ENCODE measurements around the gene INTS11. TPM values are rescaled to one million over a fixed set of nuclear protein-coding genes. Genes with fewer than 3 reads are reported as not detected.

The INTS11 gene
- total and polyA plus RNA-seq, 10 of the 15 experiments (the other 5 are each of a cell fraction or from before 2014, with no cell fraction given) = 2.5 to 117 (median 77.7) TPM

- TF ChIP-seq IRF5 (IDR thresholded peaks at IDR 0.05; ENCODE audit: borderline replicate concordance) (no peak), NR2F1 (conservative IDR thresholded peaks at IDR 0.05) (no peak), ZZZ3 (IDR thresholded peaks at IDR 0.05; ENCODE audit: control insufficient read depth, insufficient read length, low read depth) (no peak), FOXK2 (IDR thresholded peaks at IDR 0.05) (no peak), NFYB (IDR thresholded peaks at IDR 0.05; ENCODE audit: insufficient read depth, low read depth, low read length) (no peak)
Measured at GRCh38 chr1:1293263-1294249, 30.9 kb downstream of the INTS11 start (continued).

- RAD21 ChIA-PET (ENCODE audit: unreplicated experiment) = interaction anchor here (3.1 kb wide), 1 partner anchor 170 kb away, joined by 63 read pairs; no protein-coding TSS in a partner anchor
- H4K20me1 ChIP-seq (ENCODE audit: control insufficient read depth, insufficient read depth) = no peaks in the 10 kb centered on the region
- no peak overlapping the region for H3K27ac ChIP-seq (ENCODE audit: control insufficient read depth, insufficient read depth)
- H3K79me2 ChIP-seq (ENCODE audit: control insufficient read depth, insufficient read depth, low read length) = no peaks in the 10 kb centered on the region
- POLR2A ChIA-PET = no interaction called here
- H3K4me3 ChIP-seq = no peak overlapping the region
- H3K9me3 ChIP-seq (replicated peaks; ENCODE audit: control insufficient read depth, insufficient read depth, low read length) = no peaks in the 10 kb centered on the region
- no peak overlapping the region for H3K4me2 ChIP-seq (ENCODE audit: control insufficient read depth, insufficient read depth)
- no peaks in the 10 kb centered on the region for H3K27me3 ChIP-seq (replicated peaks in 1 of 2; ENCODE audit: control insufficient read depth in 2 of 2, insufficient read depth in 2 of 2, low read length in 1 of 2)
- BruUV-seq (replicated peaks) = no TSS peak
- in situ Hi-C loops (cut with MboI) (no loop called here), intact Hi-C loops (cut with micrococcal nuclease; ENCODE audit: unreplicated experiment) (loop anchor here (2.0 kb wide), 1 partner anchor 308 kb away; no protein-coding TSS in a partner anchor)
- SMC1A ChIA-PET (ENCODE audit: uncharacterized antibody, unreplicated experiment) = no interaction called here
- CTCF ChIA-PET = no interaction called here
- no peak for DNase-seq (ENCODE audit: low read depth, low spot score)
- no peaks in the 10 kb centered on the region for H3K36me3 ChIP-seq (ENCODE audit: control insufficient read depth in 2 of 2, insufficient read depth in 2 of 2, low read length in 1 of 2)
- H3K9ac ChIP-seq (ENCODE audit: control insufficient read depth, insufficient read depth, low read length) = no peak overlapping the region
- no peak overlapping the region for H2AFZ ChIP-seq (ENCODE audit: control insufficient read depth, low read depth, low read length)
- FAIRE-seq = no peak
- no peaks in the 10 kb centered on the region for H3K4me1 ChIP-seq (ENCODE audit: control insufficient read depth, insufficient read depth, low read length)
- 91% methylated on average over 16 of the region's 18 CpGs for WGBS (ENCODE audit: insufficient coverage, insufficient replicate concordance, low lambda C conversion rate, missing lambda C conversion rate)
- ATAC-seq = no peak
- TF ChIP-seq MXI1 (IDR thresholded peaks at IDR 0.05; ENCODE audit: low read depth, low read length) (no peak), FOXM1 (IDR thresholded peaks at IDR 0.05; ENCODE audit: low read depth, low read length) (no peak), NKRF (conservative IDR thresholded peaks at IDR 0.05) (no peak), GATAD2B (conservative IDR thresholded peaks at IDR 0.05; ENCODE audit: low read depth) (no peak), TARDBP (IDR thresholded peaks at IDR 0.05; ENCODE audit: borderline replicate concordance) (no peak), SUZ12 (IDR thresholded peaks at IDR 0.05; ENCODE audit: unreplicated experiment) (no peak), CBX5 (IDR thresholded peaks at IDR 0.05; ENCODE audit: low read depth) (no peak), ZNF687 (IDR thresholded peaks at IDR 0.05) (no peak), MAX (IDR thresholded peaks at IDR 0.05; ENCODE audit: low read depth, low read length) (no peak)
Measured at GRCh38 chr1:1292851-1293250, 31.6 kb downstream of the INTS11 start.
